Breast epithelium (tissue), 3 donors: Measurements from ENCODE around the gene KIAA1586.

Experiments used
- POLR2A ChIP-seq: fragments of 450-650 bp; IDR thresholded peaks from one replicate; pipeline ENCODE4 v1.6.1; 2016; ENCODE audit warnings: antibody characterized with exemption, mild to moderate bottlenecking, moderate library complexity
- POLR2AphosphoS5 ChIP-seq, 3 donors: sonication (generic); formaldehyde crosslinking; IDR thresholded peaks; one replicate each; pipeline ENCODE4 v1.6.1; 2017; ENCODE audit warnings: antibody characterized with exemption in 3 of 3
- TF ChIP-seq, protein P1 (sequence below), 3 donors: fragments of 450-650 bp; IDR thresholded peaks; one replicate each; pipeline ENCODE4 v1.5.1; 2016 to 2017; ENCODE audit warnings: antibody characterized with exemption in 3 of 3, mild to moderate bottlenecking in 3 of 3, moderate library complexity in 3 of 3

GRCh38 chr6:57104336-57104735, 57.8 kb downstream of the KIAA1586 start:
- TF ChIP-seq POLR2AphosphoS5 (IDR thresholded peaks at IDR 0.05): no peak
- TF ChIP-seq, protein P1, sequence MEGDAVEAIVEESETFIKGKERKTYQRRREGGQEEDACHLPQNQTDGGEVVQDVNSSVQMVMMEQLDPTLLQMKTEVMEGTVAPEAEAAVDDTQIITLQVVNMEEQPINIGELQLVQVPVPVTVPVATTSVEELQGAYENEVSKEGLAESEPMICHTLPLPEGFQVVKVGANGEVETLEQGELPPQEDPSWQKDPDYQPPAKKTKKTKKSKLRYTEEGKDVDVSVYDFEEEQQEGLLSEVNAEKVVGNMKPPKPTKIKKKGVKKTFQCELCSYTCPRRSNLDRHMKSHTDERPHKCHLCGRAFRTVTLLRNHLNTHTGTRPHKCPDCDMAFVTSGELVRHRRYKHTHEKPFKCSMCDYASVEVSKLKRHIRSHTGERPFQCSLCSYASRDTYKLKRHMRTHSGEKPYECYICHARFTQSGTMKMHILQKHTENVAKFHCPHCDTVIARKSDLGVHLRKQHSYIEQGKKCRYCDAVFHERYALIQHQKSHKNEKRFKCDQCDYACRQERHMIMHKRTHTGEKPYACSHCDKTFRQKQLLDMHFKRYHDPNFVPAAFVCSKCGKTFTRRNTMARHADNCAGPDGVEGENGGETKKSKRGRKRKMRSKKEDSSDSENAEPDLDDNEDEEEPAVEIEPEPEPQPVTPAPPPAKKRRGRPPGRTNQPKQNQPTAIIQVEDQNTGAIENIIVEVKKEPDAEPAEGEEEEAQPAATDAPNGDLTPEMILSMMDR (IDR thresholded peaks at IDR 0.05): no peak
- TF ChIP-seq POLR2A: no peak
